Left lung (tissue), 10 donors: ENCODE data around the gene ZNF124. TPM values are rescaled to one million over a fixed set of nuclear protein-coding genes. Genes with fewer than 3 reads are reported as not detected.
A peak's percentile ranks its signal among the peaks of the same experiment; 100 is the strongest.
"Not testable (repeated sequence)": the region's sequence is repeated elsewhere in the genome, so short reads cannot be mapped to it uniquely, and the experiment has no call there.

Experiments used
- ATAC-seq: fragments of 200-7000 bp; cut with Tn5 transposase; one replicate; pipeline ENCODE4 v1.9.1; 2020; ENCODE audit warnings: moderate library complexity
- DNase-seq, 4 donors: peaks; one replicate each; pipeline ENCODE4 v3.0.0-alpha.2; 2013 to 2020
- H3K27ac ChIP-seq, 2 donors: fragments of 200-600 bp; sonication (generic) in 1 of 2; one replicate each; pipeline versions ENCODE4 v1.5.0 to v1.8.0; 2020 to 2021
- H3K27me3 ChIP-seq, 2 donors: fragments of 200-600 bp; sonication (generic) in 1 of 2; one replicate each; pipeline versions ENCODE4 v1.5.0 to v1.8.0; 2020 to 2021
- H3K36me3 ChIP-seq, 2 donors: fragments of 200-600 bp; sonication (generic) in 1 of 2; one replicate each; pipeline versions ENCODE4 v1.5.0 to v1.8.0; 2020 to 2021
- H3K4me1 ChIP-seq, 2 donors: fragments of 200-600 bp; one replicate each; pipeline ENCODE4 v1.8.0; 2021
- H3K4me3 ChIP-seq, 2 donors: fragments of 200-600 bp; sonication (generic) in 1 of 2; one replicate each; pipeline versions ENCODE4 v1.5.0 to v1.8.0; 2020 to 2021; ENCODE audit warnings: mild to moderate bottlenecking in 1 of 2
- H3K9me3 ChIP-seq, 2 donors: fragments of 200-600 bp; sonication (generic) in 1 of 2; one replicate each; pipeline versions ENCODE4 v1.5.0 to v1.8.0; 2020 to 2021
- intact Hi-C, 2 donors: fragments of 100-400 bp; cut with DNase I; formaldehyde crosslinking; loops; one replicate each; pipeline versions ENCODE4 v1.11.2 to v1.14.2; 2022
- polyA plus RNA-seq, 6 donors: library from polyadenylated mRNA; unstranded; fragments of 120-200 nt; gene quantifications; one replicate each; pipeline ENCODE4 v1.2.1, GENCODE V29; 2013; ENCODE audit not compliant: insufficient read length in 6 of 6
- total RNA-seq, 2 donors: library from RNA; stranded (reverse); fragmentation: NEBNext Ultra II Directional; extraction: Animal tissue kit (Norgen Biotek cat#: 25700); gene quantifications; one replicate each; pipeline ENCODE4 v1.2.1, GENCODE V29; 2021
- TF ChIP-seq, protein P1 (sequence below), 2 donors: fragments of 200-600 bp; sonication (generic) in 1 of 2; IDR thresholded peaks; one replicate each; pipeline versions ENCODE4 v1.5.0 to v1.8.0; 2021; ENCODE audit warnings: antibody characterized with exemption in 2 of 2
- donor health status: DM: no; HTN: yes; CAD: no.
- donor health status: DM: no; HTN: no; CAD: no.

ZNF124 gene
- total and polyA plus RNA-seq, 8 donors = 16.3 to 26.5 (median 18.0) TPM

- intact Hi-C loops = no loop called here
- peaks cover 0 to 5% of the 10 kb centered on the region in 2 donors for H3K9me3 ChIP-seq
- H3K27me3 ChIP-seq = no peaks in the 10 kb centered on the region
- ATAC-seq (no peak), DNase-seq (no peak)
- H3K4me3 ChIP-seq = no peak overlapping the region
- TF ChIP-seq, protein P1, sequence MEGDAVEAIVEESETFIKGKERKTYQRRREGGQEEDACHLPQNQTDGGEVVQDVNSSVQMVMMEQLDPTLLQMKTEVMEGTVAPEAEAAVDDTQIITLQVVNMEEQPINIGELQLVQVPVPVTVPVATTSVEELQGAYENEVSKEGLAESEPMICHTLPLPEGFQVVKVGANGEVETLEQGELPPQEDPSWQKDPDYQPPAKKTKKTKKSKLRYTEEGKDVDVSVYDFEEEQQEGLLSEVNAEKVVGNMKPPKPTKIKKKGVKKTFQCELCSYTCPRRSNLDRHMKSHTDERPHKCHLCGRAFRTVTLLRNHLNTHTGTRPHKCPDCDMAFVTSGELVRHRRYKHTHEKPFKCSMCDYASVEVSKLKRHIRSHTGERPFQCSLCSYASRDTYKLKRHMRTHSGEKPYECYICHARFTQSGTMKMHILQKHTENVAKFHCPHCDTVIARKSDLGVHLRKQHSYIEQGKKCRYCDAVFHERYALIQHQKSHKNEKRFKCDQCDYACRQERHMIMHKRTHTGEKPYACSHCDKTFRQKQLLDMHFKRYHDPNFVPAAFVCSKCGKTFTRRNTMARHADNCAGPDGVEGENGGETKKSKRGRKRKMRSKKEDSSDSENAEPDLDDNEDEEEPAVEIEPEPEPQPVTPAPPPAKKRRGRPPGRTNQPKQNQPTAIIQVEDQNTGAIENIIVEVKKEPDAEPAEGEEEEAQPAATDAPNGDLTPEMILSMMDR (IDR thresholded peaks at IDR 0.05) = no peak
- H3K4me1 ChIP-seq = no peaks in the 10 kb centered on the region
- no peak overlapping the region for H3K27ac ChIP-seq
- H3K36me3 ChIP-seq = no peaks in the 10 kb centered on the region
Observed at GRCh38 chr1:247121382-247121781, 50.4 kb downstream of the ZNF124 start.

GRCh38 chr1:247120408-247120668, 51.5 kb downstream of the ZNF124 start:
- intact Hi-C loops, ATAC-seq, H3K9me3 ChIP-seq, H3K36me3 ChIP-seq, H3K4me1 ChIP-seq, H3K27me3 ChIP-seq, H3K27ac ChIP-seq, H3K4me3 ChIP-seq, DNase-seq: not testable (repeated sequence)

- TF ChIP-seq, protein P1 (IDR thresholded peaks at IDR 0.05) = no peak
- Histone ChIP-seq H3K27me3 (no peaks in the 10 kb centered on the region), H3K4me3 (no peak overlapping the region), H3K27ac (no peak overlapping the region), H3K9me3 (peaks cover 0 to 3% of the 10 kb centered on the region in 2 donors), H3K4me1 (no peaks in the 10 kb centered on the region), H3K36me3 (no peaks in the 10 kb centered on the region)
- ATAC-seq (no peak), DNase-seq (no peak)
- intact Hi-C loops = no loop called here
Observed at GRCh38 chr1:247119600-247120407, 52.0 kb downstream of the ZNF124 start.

DNA sequence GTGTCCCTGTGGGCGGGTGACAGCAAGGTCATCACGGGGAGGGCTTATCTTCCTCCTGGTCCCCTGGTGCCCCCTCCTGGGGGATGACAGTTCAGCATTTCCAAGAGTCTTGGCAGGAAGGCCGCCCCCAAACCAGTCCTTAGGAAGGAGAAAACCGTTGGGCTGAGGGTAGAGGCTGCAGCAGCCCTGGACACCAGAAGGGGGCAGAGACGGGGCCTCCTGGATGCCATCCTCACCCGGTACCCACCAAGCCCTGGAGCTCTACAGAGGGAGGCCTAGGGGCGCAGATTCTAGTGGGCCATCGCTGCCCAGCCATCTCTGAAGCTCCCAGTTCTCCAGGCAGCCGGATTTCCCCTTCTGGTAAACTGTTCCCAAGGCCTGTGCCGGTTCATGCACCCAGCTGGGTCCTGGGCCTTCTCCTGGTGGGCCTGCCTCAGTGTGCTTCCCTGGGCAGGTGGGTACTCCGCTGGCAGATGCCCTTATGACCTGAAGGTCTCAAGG, 52.8 kb downstream of the ZNF124 start:
- H3K27ac ChIP-seq = no peak overlapping the region
- ATAC-seq (peak; percentile 14), DNase-seq (no peak)
- H3K4me3 ChIP-seq = no peak overlapping the region
- TF ChIP-seq, protein P1 (IDR thresholded peaks at IDR 0.05) = no peak
- H3K4me1 ChIP-seq = no peaks in the 10 kb centered on the region
- no peaks in the 10 kb centered on the region for H3K9me3 ChIP-seq
- H3K36me3 ChIP-seq = no peaks in the 10 kb centered on the region
- no peaks in the 10 kb centered on the region for H3K27me3 ChIP-seq
- intact Hi-C loops = no loop called here

DNA sequence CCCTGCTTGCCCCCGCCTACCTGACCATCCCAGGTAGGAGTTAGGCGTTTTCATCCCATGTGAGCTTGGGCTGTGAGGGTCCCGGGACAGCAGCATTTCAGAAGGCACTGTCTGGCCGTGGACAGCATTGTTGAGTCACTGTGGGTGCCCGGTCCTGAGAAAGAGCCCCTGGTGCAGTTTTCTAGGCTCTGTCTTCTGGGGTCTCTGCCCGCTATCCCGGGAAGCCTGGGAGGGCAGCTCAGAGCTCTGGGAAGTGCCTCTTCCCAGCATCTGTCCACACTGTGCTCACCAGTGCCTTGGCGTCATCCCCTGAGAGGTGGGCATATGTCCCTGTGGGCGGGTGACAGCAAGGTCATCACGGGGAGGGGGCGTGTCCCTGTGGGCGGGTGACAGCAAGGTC, 56.3 kb downstream of the ZNF124 start:
- TF ChIP-seq, protein P1 (IDR thresholded peaks at IDR 0.05) = no peak
- intact Hi-C loops = no loop called here
- Histone ChIP-seq H3K4me3 (no peak overlapping the region), H3K36me3 (no peaks in the 10 kb centered on the region), H3K9me3 (no peaks in the 10 kb centered on the region), H3K4me1 (peaks cover 6 to 24% of the 10 kb centered on the region in 2 donors), H3K27ac (no peak overlapping the region), H3K27me3 (peaks cover 0 to 30% of the 10 kb centered on the region in 2 donors)
- ATAC-seq = no peak
- DNase-seq = no peak

DNA sequence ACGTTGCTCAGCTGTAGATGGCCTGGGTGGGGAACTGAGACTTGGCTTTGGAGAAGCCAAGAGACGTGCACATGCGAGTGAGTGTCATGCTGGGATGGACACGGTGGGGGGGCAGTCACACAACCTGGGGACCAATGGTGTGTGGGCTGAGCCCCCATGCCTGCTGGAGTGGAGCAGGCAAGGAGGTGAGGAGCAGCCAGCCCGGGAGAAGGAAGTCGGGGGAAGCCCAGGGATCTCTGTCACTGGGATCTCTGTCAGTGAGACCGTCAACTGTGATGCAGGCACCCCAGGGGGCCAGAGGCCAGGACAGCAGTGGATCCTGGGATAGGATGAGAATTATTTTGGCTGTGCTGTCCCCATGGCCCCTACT, 56.7 kb downstream of the ZNF124 start:
- Histone ChIP-seq H3K4me3 (no peak overlapping the region), H3K9me3 (no peaks in the 10 kb centered on the region), H3K27me3 (peaks cover 0 to 34% of the 10 kb centered on the region in 2 donors), H3K4me1 (peaks cover 6 to 25% of the 10 kb centered on the region in 2 donors), H3K27ac (no peak overlapping the region), H3K36me3 (no peaks in the 10 kb centered on the region)
- TF ChIP-seq, protein P1 (IDR thresholded peaks at IDR 0.05) = no peak
- no peak for DNase-seq
- no peak for ATAC-seq
- intact Hi-C loops = no loop called here
